Prostate gland (tissue), 2 donors: ENCODE results near the gene ZNF804A. TPM values are rescaled to one million over a fixed set of nuclear protein-coding genes. Genes with fewer than 3 reads are reported as not detected.

Experiments
- DNase-seq: peaks from one replicate; pipeline ENCODE4 v3.0.0-alpha.2; 2019; ENCODE audit warnings: low spot score
- H3K27ac ChIP-seq, 2 donors: fragments of 200-600 bp; sonication (generic); 2 replicates each; pipeline ENCODE4 v1.5.1; 2017 to 2019
- H3K27me3 ChIP-seq: fragments of 200-600 bp; sonication (generic); replicated peaks from 2 replicates; pipeline ENCODE4 v1.5.1; 2019; ENCODE audit not compliant: insufficient read depth
- H3K36me3 ChIP-seq, 2 donors: fragments of 200-600 bp; sonication (generic); 1 replicate in 1 of 2; 2 replicates in 1 of 2; pipeline versions ENCODE4 v1.5.1 to v1.8.1; 2017 to 2019
- H3K4me1 ChIP-seq: fragments of 200-600 bp; sonication (generic); replicated peaks from 2 replicates; pipeline ENCODE4 v1.5.1; 2019
- H3K4me3 ChIP-seq, 2 donors: fragments of 200-600 bp; sonication (generic); 2 replicates each; pipeline ENCODE4 v1.5.1; 2017 to 2019
- H3K9me3 ChIP-seq: fragments of 200-600 bp; sonication (generic); 2 replicates; pipeline ENCODE4 v1.5.1; 2017
- CTCF ChIP-seq, 4 experiments: fragments of 200-600 bp in 2 of 4; fragments of 450-650 bp in 2 of 4; sonication (generic) in 2 of 4; IDR thresholded peaks; 1 replicate in 3 of 4; 2 replicates in 1 of 4; pipeline ENCODE4 v1.5.1; 2016 to 2019; ENCODE audit warnings: antibody characterized with exemption in 4 of 4, mild to moderate bottlenecking in 2 of 4, moderate library complexity in 2 of 4
- POLR2A ChIP-seq: fragments of 450-650 bp; IDR thresholded peaks from one replicate; pipeline ENCODE4 v1.6.1; 2016; ENCODE audit warnings: antibody characterized with exemption, mild to moderate bottlenecking
- POLR2AphosphoS5 ChIP-seq: sonication (generic); formaldehyde crosslinking; IDR thresholded peaks from one replicate; pipeline ENCODE4 v1.6.1; 2017; ENCODE audit warnings: antibody characterized with exemption
- WGBS: methylation state at CpG from one replicate; pipeline ENCODE4 v1.1.5; 2018; 5-methylcytosine and 5-hydroxymethylcytosine counted together
- intact Hi-C: fragments of 100-400 bp; cut with DNase I; formaldehyde crosslinking; loops from one replicate; pipeline ENCODE4 v1.14.2; 2022
- total RNA-seq, 2 donors: library from RNA; depleted of rRNA; stranded (reverse); fragments of >200 nt; gene quantifications; one replicate each; pipeline ENCODE4 v1.1.0, GENCODE V29; 2016

ZNF804A gene
- total RNA-seq, 2 donors from 2014 or later, result 0.41 to 0.80 TPM

DNA sequence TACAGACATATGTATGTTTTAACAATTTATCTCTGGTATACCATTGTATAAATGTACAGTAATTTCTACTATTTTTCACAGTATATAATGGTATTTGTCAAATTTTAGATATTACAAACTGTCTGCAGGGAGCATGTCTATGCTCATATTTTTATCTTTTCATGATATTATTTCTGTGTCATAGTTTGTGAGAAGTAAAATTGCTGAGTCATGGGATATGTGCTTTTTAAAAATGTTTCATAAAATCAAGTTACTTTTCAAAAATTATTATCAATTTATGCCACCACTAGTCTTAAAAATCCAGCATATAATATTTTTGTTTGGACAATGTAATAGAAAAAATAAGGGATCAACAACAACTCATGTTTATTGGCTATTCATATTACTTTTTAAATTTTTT is 9.1 kb upstream of the ZNF804A start:
- intact Hi-C loops, result no loop called here
- H3K4me1 ChIP-seq, result no peaks in the 10 kb centered on the region
- no peak for TF ChIP-seq POLR2AphosphoS5
- TF ChIP-seq CTCF (IDR thresholded peaks at IDR 0.05), result no peak
- no peak for TF ChIP-seq POLR2A

GRCh38 chr2:184596819-184597411 is 1.4 kb upstream of the ZNF804A start:
- 20% methylated on average over 5 of the region's 5 CpGs for WGBS
- intact Hi-C loops, result no loop called here
- H3K27me3 ChIP-seq, result no peaks in the 10 kb centered on the region
- H3K36me3 ChIP-seq, result no peaks in the 10 kb centered on the region
- DNase-seq, result no peak
- H3K4me3 ChIP-seq, result peak overlapping the region in 1 of 2 donors; percentile 39
- peak overlapping the region; percentile 44 to 54 for H3K27ac ChIP-seq
- H3K4me1 ChIP-seq, result no peaks in the 10 kb centered on the region
- TF ChIP-seq POLR2A (no peak), POLR2AphosphoS5 (no peak), CTCF (IDR thresholded peaks at IDR 0.05) (no peak)
- no peaks in the 10 kb centered on the region for H3K9me3 ChIP-seq

More for the DNA sequence above, 9.1 kb upstream of the ZNF804A start:
- Histone ChIP-seq H3K36me3 (no peaks in the 10 kb centered on the region), H3K27ac (no peak overlapping the region), H3K9me3 (no peaks in the 10 kb centered on the region), H3K27me3 (no peaks in the 10 kb centered on the region), H3K4me3 (no peak overlapping the region)
- DNase-seq, result no peak

DNA sequence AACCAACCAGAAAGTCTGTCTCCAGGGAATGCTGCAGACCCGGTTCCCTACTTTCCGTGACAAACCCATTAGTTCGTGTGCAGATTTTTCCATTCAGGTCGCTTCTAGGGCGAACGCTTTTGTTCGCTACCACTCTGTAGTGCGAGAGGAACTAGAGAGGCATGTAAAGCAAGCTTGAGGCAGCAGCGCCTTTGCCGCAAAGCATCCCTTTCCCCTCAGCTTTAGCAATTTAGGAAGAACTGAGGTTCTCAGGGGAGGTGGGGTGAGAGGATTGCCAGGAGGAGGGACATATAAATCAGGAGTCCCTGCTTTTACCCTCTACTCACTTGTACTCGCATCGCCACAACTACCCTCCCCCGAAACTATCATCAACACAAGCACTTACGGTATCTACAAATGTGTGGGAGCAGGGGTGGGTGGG is 748 bp upstream of the ZNF804A start:
- no peaks in the 10 kb centered on the region for H3K27me3 ChIP-seq
- no peaks in the 10 kb centered on the region for H3K36me3 ChIP-seq
- WGBS, result 2% methylated on average over 14 of the region's 14 CpGs
- H3K27ac ChIP-seq, result peak overlapping the region; percentile 44 to 54
- TF ChIP-seq POLR2A (no peak), POLR2AphosphoS5 (no peak), CTCF (IDR thresholded peaks at IDR 0.05) (no peak)
- no peak for DNase-seq
- no peaks in the 10 kb centered on the region for H3K9me3 ChIP-seq
- H3K4me3 ChIP-seq, result peak overlapping the region; percentile 39 to 41
- no peaks in the 10 kb centered on the region for H3K4me1 ChIP-seq
- intact Hi-C loops, result no loop called here

- Histone ChIP-seq H3K36me3 (no peaks in the 10 kb centered on the region), H3K27me3 (no peaks in the 10 kb centered on the region), H3K4me1 (no peaks in the 10 kb centered on the region), H3K9me3 (no peaks in the 10 kb centered on the region), H3K27ac (peak overlapping the region; percentile 44 to 54), H3K4me3 (peak overlapping the region; percentile 39 to 41)
- intact Hi-C loops, result no loop called here
- TF ChIP-seq POLR2A, result no peak
- TF ChIP-seq POLR2AphosphoS5, result no peak
- TF ChIP-seq CTCF (IDR thresholded peaks at IDR 0.05), result no peak
- DNase-seq, result no peak
- WGBS, result 1% methylated on average over 19 of the region's 19 CpGs
Measured at GRCh38 chr2:184598002-184598315, 370 bp upstream of the ZNF804A start.

GRCh38 chr2:184599054-184599871 is 934 bp downstream of the ZNF804A start:
- WGBS, result 36% methylated on average over 7 of the region's 7 CpGs

More at GRCh38 chr2:184599054-184599871, 934 bp downstream of the ZNF804A start:
- TF ChIP-seq POLR2A, result no peak
- no peak for TF ChIP-seq POLR2AphosphoS5
- TF ChIP-seq CTCF (IDR thresholded peaks at IDR 0.05), result no peak
- Histone ChIP-seq H3K9me3 (no peaks in the 10 kb centered on the region), H3K27ac (peak overlapping the region in 1 of 2 donors; percentile 44), H3K27me3 (no peaks in the 10 kb centered on the region), H3K36me3 (no peaks in the 10 kb centered on the region), H3K4me1 (no peaks in the 10 kb centered on the region), H3K4me3 (peak overlapping the region; percentile 39 to 41)
- DNase-seq, result no peak
- intact Hi-C loops, result no loop called here
